Stimulated activated CD4-positive, alpha-beta T cell treated with anti-CD3 and anti-CD28 coated beads, TNF-alpha, amount 100 ng/mL, for 24 hours (primary cell): ENCODE data around the gene MAMDC4.
A peak's percentile ranks its signal among the peaks of the same experiment; 100 is the strongest.

Experiments used
- DNase-seq, 3 experiments: peaks; one replicate each; pipeline ENCODE4 v3.0.0-alpha.2; 2020; ENCODE audit warnings: low read depth in 3 of 3

MAMDC4 gene

DNA sequence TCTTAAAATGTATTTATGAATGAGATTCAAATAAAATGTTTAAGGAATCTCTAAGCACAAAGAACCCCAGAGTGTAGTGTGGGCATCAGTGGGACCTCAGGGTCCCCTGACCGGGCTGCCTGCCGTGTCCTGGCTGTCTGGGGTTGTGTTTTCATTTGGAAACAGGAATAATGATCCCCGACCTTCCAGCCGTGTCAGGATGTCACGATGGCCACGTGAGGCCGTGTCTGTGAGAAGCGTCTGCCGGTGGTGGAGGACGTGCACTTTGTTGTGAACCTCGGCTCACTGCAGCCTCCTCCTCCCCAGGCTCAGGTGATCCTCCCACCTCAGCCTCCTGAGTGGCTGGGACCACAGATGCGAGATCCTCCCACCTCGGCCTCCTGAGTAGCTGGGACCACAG lies 38.5 kb downstream of the MAMDC4 start:
- DNase-seq, result no peak

DNA sequence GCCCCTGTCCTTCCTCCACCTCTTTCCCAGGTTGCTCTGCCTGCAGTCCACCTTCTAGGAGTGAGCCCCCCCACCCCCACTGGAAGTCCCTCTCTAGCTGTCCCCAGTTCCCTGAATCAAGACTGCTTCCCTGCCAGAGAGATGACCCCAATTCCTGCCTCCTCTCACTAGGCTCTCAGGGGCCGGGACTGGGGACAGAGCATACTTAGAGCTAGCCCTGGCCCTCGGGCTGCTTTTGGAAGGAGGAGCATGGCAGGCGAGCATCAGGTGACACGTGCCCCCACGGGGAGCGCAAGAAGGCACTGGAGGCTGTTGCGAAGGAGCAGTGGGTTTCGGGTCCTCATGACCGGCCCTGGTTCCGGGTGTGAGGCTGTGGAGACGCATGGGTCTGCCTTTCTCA lies 43.9 kb downstream of the MAMDC4 start:
- no peak for DNase-seq

- no peak for DNase-seq
Measured at GRCh38 chr9:136898483-136899100, 46.4 kb downstream of the MAMDC4 start.

- DNase-seq, result no peak
Measured at GRCh38 chr9:136899196-136899595, 47.0 kb downstream of the MAMDC4 start.

- no peak for DNase-seq
Measured at GRCh38 chr9:136900556-136900955, 48.4 kb downstream of the MAMDC4 start.

DNA sequence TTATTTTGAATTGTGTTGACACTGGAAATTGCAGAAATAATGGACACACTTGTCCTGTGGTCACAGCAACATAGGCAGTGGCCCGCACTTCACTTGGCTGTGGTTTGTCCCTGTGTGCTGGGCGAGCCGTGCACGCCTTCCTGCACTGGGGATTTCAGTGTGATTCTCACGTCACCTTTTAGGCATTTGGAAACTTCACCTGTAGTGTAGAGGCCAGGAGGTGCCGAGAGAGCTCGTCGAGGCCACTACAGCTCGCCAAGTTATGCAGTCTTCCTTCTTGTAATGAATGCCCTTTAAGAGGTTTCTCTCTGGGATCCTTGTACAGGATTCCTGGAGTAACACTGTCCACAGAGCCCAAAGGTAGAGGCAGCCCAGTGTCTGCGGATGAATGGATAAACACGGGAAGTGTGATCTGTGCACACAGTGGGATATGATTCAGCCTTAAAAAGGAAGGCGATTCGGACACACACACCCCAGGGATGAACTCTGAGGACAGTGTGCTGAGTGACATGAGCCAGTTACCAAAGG lies 48.9 kb downstream of the MAMDC4 start:
- no peak for DNase-seq

- DNase-seq, result peak; percentile 60 to 81 (median 66)
Measured at GRCh38 chr9:136901516-136902258, 49.5 kb downstream of the MAMDC4 start.

- peak; percentile 79 to 89 (median 82) for DNase-seq
Measured at GRCh38 chr9:136902259-136902821, 50.2 kb downstream of the MAMDC4 start.

DNA sequence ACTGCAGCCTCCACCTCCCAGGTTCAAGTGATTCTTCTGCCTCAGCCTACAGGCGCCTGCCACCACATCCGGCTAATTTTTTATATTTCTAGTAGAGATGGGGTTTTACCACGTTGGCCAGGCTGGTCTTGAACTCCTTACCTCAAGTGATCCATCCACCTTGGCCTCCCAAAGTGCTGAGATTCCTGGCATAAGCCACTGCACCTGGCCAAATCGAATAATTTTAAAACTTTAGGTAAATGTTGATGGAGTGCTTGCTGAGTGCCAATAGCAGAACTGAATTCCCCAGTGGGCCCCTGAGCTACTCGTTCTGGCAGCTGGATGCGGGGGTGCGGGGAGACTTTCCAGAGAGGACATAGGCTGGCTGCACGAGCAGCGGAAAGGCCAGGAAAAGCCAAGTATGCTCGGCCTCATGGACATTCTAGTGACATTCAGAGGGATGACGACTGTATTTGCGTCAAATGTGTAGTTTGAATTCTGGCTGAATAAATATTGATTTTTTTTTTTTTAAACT lies 51.0 kb downstream of the MAMDC4 start:
- DNase-seq, result no peak

GRCh38 chr9:136906266-136906665 lies 54.1 kb downstream of the MAMDC4 start:
- no peak for DNase-seq

- no peak for DNase-seq
Measured at GRCh38 chr9:136907011-136907914, 55.1 kb downstream of the MAMDC4 start.
